Chondrocyte (in vitro differentiated cells): ENCODE measurements around the gene VSTM5. TPM values are rescaled to one million over a fixed set of nuclear protein-coding genes. Genes with fewer than 3 reads are reported as not detected.

Experiments
- DNase-seq: peaks from one replicate; pipeline ENCODE4 v3.0.0; 2021; ENCODE audit warnings: mixed read lengths, low spot score
- H3K27ac Mint-ChIP-seq: one replicate; pipeline ENCODE4 v1.8.0; 2021; ENCODE audit warnings: mild to moderate bottlenecking, moderate library complexity, mixed read lengths; ENCODE audit not compliant: unreplicated experiment
- H3K27me3 Mint-ChIP-seq: 2 replicates; pipeline ENCODE4 v1.8.0; 2021; ENCODE audit warnings: low read depth, mixed read lengths
- H3K36me3 Mint-ChIP-seq: 2 replicates; pipeline ENCODE4 v1.8.0; 2021; ENCODE audit warnings: low read depth, mixed read lengths
- H3K4me1 Mint-ChIP-seq: 2 replicates; pipeline ENCODE4 v1.8.0; 2021; ENCODE audit warnings: low read depth, mild to moderate bottlenecking, mixed read lengths
- H3K4me3 Mint-ChIP-seq: one replicate; pipeline ENCODE4 v1.8.0; 2021; ENCODE audit warnings: mild to moderate bottlenecking, moderate library complexity, mixed read lengths; ENCODE audit not compliant: unreplicated experiment
- H3K9me3 Mint-ChIP-seq: 2 replicates; pipeline ENCODE4 v1.8.0; 2021; ENCODE audit warnings: low read depth, mixed read lengths
- total RNA-seq: library from RNA; stranded (reverse); gene quantifications from 3 replicates; pipeline ENCODE4 v1.2.1, GENCODE V29; 2021
- TF ChIP-seq, protein P1 (sequence below): fragments of 200-600 bp; sonication (generic); IDR thresholded peaks from 2 replicates; pipeline ENCODE4 v1.5.0; 2021; ENCODE audit warnings: antibody characterized with exemption, mild to moderate bottlenecking, moderate library complexity

VSTM5 gene
- total RNA-seq, 1 donor from 2014 or later, result not detected

DNA sequence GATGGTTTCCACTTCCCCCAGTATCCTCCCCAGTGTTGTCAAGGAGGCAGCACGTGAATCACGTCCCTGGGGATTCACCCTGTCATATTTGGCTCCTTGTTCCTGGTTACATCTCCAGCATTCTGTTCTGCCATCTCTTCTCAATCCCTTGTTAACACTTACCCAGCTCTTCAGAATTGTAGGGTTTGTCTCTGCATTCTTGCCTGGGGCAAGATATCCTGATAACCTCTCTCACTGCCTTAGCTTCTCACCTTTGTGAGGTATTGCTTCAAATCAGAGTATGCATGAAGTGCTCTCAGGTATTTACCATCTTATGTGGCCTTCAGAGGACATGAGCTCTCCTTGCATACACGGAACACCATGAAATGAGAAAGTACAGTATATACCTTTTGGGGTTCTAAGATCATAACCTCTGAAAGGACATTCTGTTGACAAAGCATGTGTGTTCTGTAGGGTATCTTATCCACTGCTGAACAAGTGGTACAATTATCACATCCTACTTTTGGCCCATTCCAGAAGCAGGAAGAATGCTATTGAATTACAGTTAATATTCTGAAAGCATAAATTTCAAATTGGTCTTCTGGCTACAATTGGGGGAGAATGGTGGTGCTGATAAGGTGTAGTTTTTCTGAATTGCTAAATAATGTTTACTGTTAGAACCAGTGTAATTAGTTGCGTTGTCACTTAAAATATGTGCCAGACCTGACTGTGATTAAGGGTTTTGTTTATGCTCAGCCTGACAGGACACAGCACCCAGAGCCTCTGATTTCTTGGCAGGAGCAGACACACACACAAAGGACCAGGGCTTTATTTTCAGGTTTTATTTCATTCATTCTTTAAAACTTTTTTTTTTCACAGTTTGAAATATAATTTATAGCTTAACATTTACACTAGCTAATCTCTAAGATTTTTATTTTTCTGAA, 32.7 kb downstream of the VSTM5 start:
- Mint-ChIP-seq H3K9me3 (no peaks in the 10 kb centered on the region), H3K27me3 (no peaks in the 10 kb centered on the region), H3K27ac (peak overlapping the region; percentile 61), H3K36me3 (peaks cover 23% of the 10 kb centered on the region), H3K4me3 (no peak overlapping the region), H3K4me1 (peaks cover 10% of the 10 kb centered on the region)
- TF ChIP-seq, protein P1, sequence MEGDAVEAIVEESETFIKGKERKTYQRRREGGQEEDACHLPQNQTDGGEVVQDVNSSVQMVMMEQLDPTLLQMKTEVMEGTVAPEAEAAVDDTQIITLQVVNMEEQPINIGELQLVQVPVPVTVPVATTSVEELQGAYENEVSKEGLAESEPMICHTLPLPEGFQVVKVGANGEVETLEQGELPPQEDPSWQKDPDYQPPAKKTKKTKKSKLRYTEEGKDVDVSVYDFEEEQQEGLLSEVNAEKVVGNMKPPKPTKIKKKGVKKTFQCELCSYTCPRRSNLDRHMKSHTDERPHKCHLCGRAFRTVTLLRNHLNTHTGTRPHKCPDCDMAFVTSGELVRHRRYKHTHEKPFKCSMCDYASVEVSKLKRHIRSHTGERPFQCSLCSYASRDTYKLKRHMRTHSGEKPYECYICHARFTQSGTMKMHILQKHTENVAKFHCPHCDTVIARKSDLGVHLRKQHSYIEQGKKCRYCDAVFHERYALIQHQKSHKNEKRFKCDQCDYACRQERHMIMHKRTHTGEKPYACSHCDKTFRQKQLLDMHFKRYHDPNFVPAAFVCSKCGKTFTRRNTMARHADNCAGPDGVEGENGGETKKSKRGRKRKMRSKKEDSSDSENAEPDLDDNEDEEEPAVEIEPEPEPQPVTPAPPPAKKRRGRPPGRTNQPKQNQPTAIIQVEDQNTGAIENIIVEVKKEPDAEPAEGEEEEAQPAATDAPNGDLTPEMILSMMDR, result no peak
- no peak for DNase-seq

DNA sequence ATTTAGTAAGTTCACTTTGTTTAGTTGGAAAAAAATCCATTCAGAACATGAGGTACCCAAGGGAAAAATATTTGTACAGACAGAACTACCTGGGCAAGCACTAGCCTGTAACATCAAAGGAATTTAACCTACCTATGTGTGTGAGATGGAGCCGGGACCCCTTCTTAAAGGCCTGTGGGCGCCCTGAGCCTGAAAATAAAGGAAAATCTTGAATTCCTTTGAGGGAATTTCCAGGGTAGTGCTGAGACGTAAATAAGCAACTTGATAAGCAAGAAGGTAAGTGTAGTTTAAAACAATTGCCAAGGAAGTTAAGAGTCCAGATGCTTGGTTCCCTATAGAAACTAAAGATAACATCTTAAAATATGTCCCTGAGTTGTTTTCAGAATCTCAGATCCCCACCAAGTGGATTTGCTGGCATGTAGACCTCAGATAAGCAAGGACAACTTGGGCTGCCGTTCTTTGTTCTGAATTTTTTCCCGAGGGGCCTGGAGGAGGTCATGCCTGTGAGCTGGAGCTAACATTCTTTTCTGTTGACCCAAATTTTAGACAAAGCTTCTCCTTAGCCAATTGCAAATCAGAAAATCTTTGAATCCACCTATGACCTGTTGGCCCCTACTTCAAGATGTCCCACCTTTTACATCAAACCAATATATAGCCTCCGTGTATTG, 35.3 kb downstream of the VSTM5 start:
- no peak for DNase-seq
- Mint-ChIP-seq H3K27me3 (no peaks in the 10 kb centered on the region), H3K36me3 (peaks cover 31% of the 10 kb centered on the region), H3K4me1 (peaks cover 10% of the 10 kb centered on the region), H3K9me3 (no peaks in the 10 kb centered on the region), H3K27ac (no peak overlapping the region), H3K4me3 (no peak overlapping the region)
- TF ChIP-seq, protein P1, result no peak

DNA sequence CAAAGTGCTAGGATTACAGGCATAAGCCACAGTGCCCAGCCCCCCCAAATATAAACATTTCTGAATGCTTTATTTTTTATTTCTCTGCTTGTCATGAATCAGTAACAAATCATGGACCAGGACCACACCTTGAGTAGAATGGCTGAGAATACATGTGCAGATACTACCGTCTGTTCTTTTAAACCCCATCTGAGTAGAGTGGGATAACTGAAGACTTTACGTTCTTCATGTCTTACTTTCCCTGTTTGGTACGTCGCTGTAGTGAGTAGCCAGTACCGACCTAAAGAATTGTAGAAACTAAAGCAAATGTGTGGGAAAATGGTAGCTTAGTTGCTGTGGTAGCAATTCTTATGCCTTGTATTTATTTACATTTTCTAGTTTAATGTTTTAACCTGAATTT, 36.4 kb downstream of the VSTM5 start:
- no peaks in the 10 kb centered on the region for H3K9me3 Mint-ChIP-seq
- H3K27me3 Mint-ChIP-seq, result no peaks in the 10 kb centered on the region
- TF ChIP-seq, protein P1, result no peak
- no peak overlapping the region for H3K27ac Mint-ChIP-seq
- H3K4me3 Mint-ChIP-seq, result no peak overlapping the region
- peaks cover 10% of the 10 kb centered on the region for H3K4me1 Mint-ChIP-seq
- peaks cover 34% of the 10 kb centered on the region for H3K36me3 Mint-ChIP-seq
- no peak for DNase-seq

DNA sequence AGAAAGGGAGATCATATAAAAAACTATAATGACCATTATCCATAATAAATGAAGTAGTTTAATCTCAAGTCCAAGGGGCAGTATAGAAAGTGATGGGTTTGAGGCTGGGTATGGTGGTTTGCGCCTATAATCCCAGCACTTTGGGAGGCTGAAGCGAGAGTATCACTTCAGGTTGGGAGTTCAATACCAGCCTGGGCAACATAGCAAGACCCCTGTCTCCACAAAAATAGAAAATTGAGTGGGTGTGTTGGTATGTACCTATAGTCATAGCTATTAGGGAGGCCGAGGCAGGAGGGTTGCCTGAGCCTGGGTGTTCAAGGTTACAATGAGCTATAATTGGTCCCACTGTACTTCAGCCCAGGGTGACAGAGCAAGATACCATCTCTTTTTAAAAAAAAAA, 42.4 kb downstream of the VSTM5 start:
- Mint-ChIP-seq H3K4me3 (no peak overlapping the region), H3K27ac (no peak overlapping the region), H3K36me3 (peaks cover 35% of the 10 kb centered on the region), H3K9me3 (no peaks in the 10 kb centered on the region), H3K4me1 (no peaks in the 10 kb centered on the region), H3K27me3 (no peaks in the 10 kb centered on the region)
- TF ChIP-seq, protein P1, result no peak
- DNase-seq, result no peak

DNA sequence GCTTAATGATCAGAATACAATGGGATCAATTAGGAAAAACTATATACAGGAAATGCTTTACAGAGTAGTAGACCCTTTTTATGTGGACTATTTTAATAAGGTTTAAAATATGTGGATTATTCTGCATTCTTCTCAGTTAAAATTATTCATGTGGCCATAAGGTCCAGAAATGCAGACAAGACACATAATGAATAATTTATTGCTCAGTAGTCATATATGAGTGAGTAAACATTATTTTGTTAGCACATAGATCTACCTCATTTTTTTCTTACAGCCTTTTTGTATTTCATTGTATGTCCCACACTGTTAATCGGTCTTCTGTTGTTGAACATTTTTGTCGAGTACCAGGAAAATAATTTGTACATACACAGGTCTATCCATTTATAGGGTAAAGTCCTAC, 45.5 kb downstream of the VSTM5 start:
- Mint-ChIP-seq H3K4me3 (no peak overlapping the region), H3K4me1 (no peaks in the 10 kb centered on the region), H3K9me3 (no peaks in the 10 kb centered on the region), H3K27ac (no peak overlapping the region), H3K36me3 (peaks cover 30% of the 10 kb centered on the region), H3K27me3 (no peaks in the 10 kb centered on the region)
- TF ChIP-seq, protein P1, result no peak
- DNase-seq, result no peak
